ENCODE results near the gene ICAM2. TPM values are rescaled to one million over a fixed set of nuclear protein-coding genes. Genes with fewer than 3 reads are reported as not detected.
"Not testable (repeated sequence)": the region's sequence is repeated elsewhere in the genome, so short reads cannot be mapped to it uniquely, and the experiment has no call there.

The ICAM2 gene
- total RNA-seq, 1 experiment from 2014 or later, result not detected

DNA sequence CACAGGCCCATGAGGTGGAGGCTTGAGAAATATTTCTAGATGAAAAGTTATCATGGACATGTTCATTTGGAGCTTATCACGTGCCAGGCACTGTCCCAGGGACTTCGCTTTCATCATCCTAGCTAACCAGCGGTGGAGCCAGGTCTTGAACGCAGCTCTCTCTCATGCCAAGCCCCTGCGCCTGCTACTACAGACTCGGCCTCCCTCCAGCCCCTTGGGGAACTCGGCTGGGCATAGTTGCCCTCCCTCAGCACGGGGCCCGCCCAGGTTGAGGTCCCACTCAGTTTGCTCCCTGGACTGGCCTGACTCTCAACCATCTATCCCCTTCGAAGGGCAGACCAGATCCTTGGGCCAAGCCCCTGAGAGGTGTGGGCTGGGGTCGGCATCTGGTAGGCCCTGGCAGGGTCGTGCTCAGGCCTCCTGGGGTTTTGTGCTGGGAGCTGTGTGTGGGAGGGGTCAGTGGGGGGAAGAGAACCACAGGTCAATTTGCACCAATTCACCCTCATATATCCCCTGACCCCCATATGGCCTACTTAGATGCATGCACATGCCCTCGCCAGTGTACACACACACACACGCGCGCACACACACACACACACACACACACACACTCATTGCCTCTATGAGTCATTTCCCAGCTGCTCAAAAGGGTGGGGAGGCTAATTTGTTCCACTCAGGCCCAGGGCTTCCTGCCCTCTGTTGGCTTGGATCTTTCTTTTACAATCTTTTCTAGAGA is 35.6 kb downstream of the ICAM2 start:
- in situ Hi-C loops (cut with HindIII; ENCODE audit: low sequenced_read_pairs), result no loop called here
- DNase-seq (ENCODE audit: low spot score), result no peak

DNA sequence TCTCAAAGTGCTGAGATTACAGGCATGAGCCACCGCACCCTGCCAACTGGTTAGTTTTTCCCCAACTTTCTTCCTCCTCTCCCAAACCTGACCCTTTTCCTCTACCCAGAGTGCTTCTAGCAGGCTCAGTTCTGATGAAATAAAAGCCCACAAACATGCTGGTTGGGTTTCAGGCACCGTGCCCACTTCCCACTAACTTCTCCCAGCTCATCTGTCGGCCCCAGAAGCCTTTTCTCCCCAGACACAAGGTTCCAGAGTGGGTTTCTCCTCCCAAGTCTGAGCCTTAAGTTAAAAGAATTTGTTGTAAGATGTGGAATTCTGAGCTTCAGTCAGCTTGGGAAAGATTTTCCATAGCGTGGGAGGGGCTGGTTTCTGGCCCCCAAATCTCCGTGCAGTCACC is 36.2 kb downstream of the ICAM2 start:
- in situ Hi-C loops (cut with HindIII; ENCODE audit: low sequenced_read_pairs), result no loop called here
- no peak for DNase-seq (ENCODE audit: low spot score)

- DNase-seq (ENCODE audit: low spot score), result no peak
- in situ Hi-C loops (cut with HindIII; ENCODE audit: low sequenced_read_pairs), result no loop called here
Measured at GRCh38 chr17:63983320-63983719, 37.1 kb downstream of the ICAM2 start.

GRCh38 chr17:63982641-63983040 is 37.8 kb downstream of the ICAM2 start:
- DNase-seq (ENCODE audit: low spot score); in situ Hi-C loops (cut with HindIII; ENCODE audit: low sequenced_read_pairs): not testable (repeated sequence)

DNA sequence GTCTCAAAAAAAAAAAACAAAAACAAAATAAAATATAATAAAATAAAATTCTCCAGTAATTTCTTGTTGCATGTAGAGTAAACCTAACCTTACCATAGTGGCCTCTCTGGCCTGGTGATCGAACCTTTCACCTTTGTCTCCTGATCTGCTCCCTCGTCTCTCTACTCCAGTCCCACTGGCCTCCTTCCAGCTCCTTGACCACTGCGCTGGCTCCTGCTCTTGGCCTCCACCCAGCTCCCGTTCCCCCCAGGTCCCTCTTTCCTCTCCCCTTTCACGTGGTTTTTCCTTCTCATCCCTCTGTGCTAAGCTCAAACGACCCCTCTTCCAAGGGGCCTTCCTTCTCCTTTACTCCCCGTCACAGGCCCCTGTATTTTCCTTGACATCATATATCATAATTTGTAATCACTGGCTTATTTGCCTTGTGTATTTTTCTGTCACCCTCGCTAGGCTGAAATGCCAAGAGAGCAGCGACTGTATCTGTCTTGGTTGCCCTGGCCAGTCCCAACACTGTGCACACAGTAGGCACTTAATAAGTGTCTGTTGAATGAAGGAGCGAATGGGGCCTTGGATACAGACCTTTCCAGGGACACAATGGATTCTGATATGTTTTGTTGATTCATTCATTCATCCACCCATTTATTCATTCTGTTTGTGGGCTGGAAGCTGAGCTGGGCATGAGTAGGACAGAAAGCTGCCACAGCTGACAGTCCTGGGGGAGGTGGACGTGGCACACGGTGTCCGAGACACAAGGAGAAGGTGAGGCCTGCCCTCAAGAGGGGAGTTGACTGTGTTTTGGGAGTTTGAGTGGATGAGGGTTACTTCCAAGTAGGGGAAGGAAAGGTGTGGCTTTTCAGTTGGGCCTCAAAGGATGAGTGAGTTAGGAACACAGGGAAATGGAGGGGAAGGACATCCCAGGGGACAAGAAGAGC is 41.9 kb downstream of the ICAM2 start:
- DNase-seq (ENCODE audit: low spot score), result no peak
- in situ Hi-C loops (cut with HindIII; ENCODE audit: low sequenced_read_pairs), result no loop called here

GRCh38 chr17:63976702-63977101 is 43.7 kb downstream of the ICAM2 start:
- no peak for DNase-seq (ENCODE audit: low spot score)
- in situ Hi-C loops (cut with HindIII; ENCODE audit: low sequenced_read_pairs), result no loop called here

DNA sequence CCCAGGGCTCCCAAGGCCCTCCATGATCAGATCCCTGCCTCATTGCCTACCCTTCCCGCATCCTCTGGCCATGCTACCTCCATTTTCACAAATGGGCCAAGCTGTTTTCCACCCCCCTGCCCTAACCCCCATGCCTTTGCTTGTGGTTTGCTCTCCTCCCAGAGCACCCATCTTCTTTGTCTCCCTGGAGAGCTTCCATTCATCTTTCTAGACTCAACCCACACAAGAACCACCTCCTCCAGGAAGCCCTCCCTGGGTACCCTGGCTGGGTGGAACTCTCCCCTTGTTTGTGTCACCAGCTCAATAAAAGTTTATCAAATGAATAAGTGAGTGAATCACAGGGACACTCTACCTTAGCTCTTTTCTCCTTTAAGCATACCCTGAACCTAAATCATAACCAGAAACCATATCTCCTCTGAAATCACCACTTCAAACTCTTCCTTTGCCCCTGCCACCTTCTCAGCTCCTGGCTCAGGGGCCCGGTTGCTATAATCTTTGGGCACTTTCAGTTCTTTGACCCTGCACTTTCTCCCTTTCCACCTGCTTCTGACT is 44.8 kb downstream of the ICAM2 start:
- DNase-seq (ENCODE audit: low spot score), result no peak
- in situ Hi-C loops (cut with HindIII; ENCODE audit: low sequenced_read_pairs), result no loop called here

DNA sequence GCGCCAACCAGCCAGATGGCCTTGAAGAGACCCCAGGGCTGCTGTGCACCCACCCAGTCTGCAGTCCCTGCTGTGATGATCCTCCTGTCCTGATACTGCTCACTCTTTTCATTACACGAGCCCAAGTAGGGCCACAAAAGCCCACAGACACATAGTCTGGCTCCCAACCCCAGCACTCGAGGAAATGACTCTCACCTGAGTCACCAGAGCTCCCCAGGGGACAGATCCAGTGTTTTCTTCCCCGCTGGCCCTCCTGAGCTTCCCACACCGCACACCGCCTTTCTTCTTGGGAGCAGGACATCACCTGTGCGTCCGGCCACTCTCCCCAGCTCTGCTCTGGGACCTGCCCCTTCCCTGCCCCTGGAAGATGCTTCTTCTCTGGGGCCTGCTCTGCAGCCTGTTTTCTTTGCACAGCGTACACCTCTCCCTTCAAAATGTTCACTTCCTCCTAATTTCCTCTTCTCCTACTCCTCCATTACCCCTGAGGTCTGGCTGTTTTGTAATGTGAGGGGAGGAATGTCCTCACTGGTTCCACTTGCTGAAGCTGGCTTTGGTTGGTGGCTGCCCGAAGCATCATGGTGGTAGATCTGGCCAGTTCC is 45.7 kb downstream of the ICAM2 start:
- in situ Hi-C loops (cut with HindIII; ENCODE audit: low sequenced_read_pairs), result no loop called here
- DNase-seq (ENCODE audit: low spot score), result no peak

DNA sequence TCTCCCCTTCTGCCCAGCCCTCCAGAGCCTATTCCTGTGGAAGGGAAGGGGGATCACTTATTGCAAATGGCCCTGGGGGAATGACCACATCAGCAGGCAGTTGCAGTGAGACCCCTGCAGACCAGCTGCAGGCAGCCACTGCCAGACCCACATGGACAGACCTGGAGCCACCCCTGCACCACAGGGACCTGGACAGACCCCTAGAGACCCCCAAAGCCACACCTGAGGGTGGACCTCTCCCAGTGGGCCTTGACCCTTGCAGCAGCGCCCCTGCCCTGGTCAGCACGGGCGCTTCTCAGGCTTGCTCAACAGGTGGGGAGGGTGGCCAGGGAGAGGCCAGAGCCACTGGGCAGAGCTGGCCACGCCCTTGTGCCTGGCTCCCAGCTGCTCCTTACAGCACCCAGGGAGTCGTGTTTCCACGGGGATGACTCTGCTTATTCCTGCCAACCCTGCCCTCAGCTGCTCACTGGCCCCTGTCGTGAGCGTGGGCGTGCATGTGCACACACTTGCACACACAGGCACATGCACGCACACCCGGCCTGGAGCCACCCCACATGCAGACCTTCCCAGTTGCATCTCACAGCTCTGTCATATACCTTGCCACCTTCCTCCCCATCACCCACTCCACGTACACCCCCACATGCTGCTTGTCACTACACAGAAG is 46.4 kb downstream of the ICAM2 start:
- in situ Hi-C loops (cut with HindIII; ENCODE audit: low sequenced_read_pairs), result no loop called here
- no peak for DNase-seq (ENCODE audit: low spot score)

DNA sequence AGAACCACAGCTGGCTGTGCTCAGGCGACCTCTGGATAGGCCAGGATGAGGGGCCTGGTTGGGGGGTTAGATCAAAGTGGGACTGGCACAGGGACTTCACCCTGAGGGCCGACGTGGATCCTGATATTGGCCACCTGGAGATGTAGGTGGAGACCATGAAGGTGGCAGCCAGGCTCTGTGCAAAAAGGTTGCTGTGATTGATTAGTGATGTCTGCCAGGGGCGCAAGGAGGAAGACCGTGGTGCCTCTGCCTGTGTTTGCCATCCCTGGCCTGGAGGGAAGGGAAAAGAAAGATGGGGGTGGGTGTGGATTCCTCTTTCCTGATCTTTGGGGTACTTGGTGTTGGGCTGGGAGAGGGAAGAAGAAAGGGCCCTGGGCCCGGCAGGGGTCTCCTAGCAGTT is 47.2 kb downstream of the ICAM2 start:
- in situ Hi-C loops (cut with HindIII; ENCODE audit: low sequenced_read_pairs), result no loop called here
- DNase-seq (ENCODE audit: low spot score), result no peak

DNA sequence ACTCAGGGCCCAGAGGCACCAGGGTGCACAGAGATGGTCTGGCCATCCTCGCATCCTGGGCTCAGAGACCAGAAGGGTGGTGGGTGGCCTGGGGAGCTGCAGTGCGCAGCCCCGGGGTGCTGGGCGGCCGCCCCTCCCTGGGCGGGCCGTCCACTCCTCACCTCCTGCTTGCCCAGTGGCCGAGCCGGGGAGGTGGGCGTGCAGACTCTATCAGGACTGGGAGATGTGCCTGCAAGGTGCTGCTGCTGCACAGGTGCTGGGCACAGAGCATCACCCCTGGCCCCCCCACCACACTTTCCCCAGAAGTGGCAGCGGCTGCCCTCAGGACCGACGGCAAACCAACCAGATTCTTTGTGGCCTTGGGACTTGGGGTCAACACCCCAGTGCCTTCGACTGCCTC is 47.6 kb downstream of the ICAM2 start, which contains the start of gene SCN4A:
Gene SCN4A (minus strand): TSS at position 123 of the 400 bp plus-strand sequence. CDS start 77 bp downstream, at position 46.
- in situ Hi-C loops (cut with HindIII; ENCODE audit: low sequenced_read_pairs), result no loop called here
- no peak for DNase-seq (ENCODE audit: low spot score)

DNA sequence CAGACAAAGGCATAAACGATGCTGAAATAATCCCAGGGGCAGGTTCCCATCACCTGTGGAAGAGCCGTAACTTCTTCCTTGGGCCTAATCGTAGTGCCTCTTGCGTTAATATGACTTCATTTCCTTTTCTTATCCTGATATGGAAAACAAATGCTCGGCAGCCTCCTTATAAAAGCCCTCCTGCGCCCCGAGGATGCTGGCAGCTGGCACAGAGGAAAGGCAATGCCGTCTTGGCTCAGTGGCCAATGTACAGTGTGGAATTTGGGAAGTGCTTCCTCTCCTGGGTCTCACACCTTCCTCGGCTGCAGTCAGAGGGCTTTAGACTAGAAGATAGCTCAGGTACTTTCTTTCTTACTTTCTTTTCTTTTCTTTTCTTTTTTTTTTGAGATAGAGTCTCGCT is 51.2 kb downstream of the ICAM2 start:
- in situ Hi-C loops (cut with HindIII; ENCODE audit: low sequenced_read_pairs), result no loop called here
- DNase-seq (ENCODE audit: low spot score), result no peak

DNA sequence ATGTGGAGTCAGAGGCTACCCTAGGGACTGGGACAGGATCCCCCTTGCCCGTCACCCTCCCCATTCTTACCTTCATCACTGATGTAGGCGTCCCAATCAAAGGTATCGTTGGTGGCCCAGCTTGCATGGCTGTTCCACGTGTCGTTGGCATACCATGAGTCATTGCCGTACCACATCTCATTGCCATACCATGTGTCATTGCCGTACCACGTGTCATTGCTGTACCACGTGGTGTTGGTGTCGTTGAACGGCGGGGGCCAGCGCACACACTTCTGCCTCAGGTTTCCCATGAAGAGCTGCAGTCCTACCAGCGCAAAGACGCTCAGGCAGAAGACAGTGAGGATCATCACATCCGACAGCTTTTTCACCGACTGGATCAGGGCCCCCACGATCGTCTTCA is 52.5 kb downstream of the ICAM2 start:
- in situ Hi-C loops (cut with HindIII; ENCODE audit: low sequenced_read_pairs), result no loop called here

DNA sequence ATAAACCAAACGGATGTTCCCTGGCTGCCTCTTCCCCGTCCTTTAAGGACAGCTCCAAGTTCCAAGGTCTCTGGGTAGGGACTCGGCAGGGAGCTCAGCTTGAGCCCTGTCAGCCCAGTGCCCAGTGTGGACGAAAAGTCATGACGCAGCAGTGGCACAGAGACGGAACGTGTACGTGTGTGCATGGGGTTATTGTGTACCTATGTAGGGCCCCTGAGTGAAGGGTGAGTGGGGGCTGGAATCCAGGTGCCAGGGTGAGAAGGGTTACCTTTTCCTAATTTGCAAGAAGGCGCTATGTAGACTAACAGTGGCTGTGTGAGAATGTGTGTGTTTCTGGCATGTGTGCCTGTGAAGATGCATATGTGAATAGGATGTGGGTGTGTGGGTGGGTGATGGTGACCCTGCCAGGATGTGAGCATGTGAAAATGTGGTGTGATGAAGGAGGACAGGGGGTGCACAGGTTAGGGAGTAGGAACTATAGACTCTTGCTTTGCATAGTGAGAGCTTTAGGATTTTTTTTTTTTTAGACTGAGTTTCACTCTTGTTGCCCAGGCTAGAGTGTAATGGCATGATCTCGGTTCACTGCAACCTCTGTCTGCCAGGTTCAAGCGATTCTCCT is 53.7 kb downstream of the ICAM2 start:
- in situ Hi-C loops (cut with HindIII; ENCODE audit: low sequenced_read_pairs), result no loop called here

More for the DNA sequence above, 52.5 kb downstream of the ICAM2 start:
- DNase-seq (ENCODE audit: low spot score), result no peak

DNA sequence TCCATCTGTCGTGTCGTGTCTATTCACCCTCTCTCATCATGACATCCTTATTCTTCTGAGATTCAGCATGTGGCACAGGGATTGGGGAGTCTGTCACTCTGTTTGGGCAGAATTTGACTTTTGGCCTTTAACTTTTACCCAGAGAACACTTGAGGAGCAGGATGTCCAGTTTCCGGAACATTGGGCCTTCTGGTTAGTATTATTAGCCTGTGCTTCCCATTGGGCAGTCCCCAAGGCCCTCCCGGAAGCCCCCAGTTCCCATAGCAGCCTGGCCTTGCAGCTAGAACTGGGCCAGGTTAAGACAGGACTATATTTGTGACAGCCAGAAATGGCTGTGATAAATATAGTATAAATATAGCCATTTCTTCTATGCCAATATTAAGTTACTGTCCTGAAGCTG is 57.3 kb downstream of the ICAM2 start:
- no peak for DNase-seq (ENCODE audit: low spot score)
- in situ Hi-C loops (cut with HindIII; ENCODE audit: low sequenced_read_pairs), result no loop called here

More for the DNA sequence above, 53.7 kb downstream of the ICAM2 start:
- DNase-seq (ENCODE audit: low spot score), result no peak

- in situ Hi-C loops (cut with HindIII; ENCODE audit: low sequenced_read_pairs), result no loop called here
- no peak for DNase-seq (ENCODE audit: low spot score)
Measured at GRCh38 chr17:63962298-63962744, 58.1 kb downstream of the ICAM2 start.

GRCh38 chr17:63961355-63962212 is 58.8 kb downstream of the ICAM2 start:
- peak; percentile 4 for DNase-seq (ENCODE audit: low spot score)
- in situ Hi-C loops (cut with HindIII; ENCODE audit: low sequenced_read_pairs), result no loop called here

GRCh38 chr17:63960430-63960829 is 60.0 kb downstream of the ICAM2 start:
- in situ Hi-C loops (cut with HindIII; ENCODE audit: low sequenced_read_pairs), result no loop called here
- no peak for DNase-seq (ENCODE audit: low spot score)

Measured in G401 (cell line).